A549 (cell line): ENCODE results near the gene MED13L.

ENCODE experiments used
- MAZ ChIP-seq: fragments of 150-350 bp; IDR thresholded peaks from 2 replicates; pipeline ENCODE4 v1.6.1; 2014; ENCODE audit warnings: antibody characterized with exemption, low read depth, low read length, borderline replicate concordance
- ZSCAN20 ChIP-seq: fragments of 250-450 bp; sonication (Bioruptor Pico); IDR thresholded peaks from 2 replicates; pipeline ENCODE4 v1.8.0; 2022; ENCODE audit warnings: mild to moderate bottlenecking, moderate library complexity

GRCh38 chr12:115953450-115953849 lies 324.0 kb downstream of the MED13L start:
- TF ChIP-seq ZSCAN20 (CRISPR knock-in tag) (no peak), MAZ (no peak)
